ENCODE measurements around the gene VSX2.

Gene VSX2

DNA sequence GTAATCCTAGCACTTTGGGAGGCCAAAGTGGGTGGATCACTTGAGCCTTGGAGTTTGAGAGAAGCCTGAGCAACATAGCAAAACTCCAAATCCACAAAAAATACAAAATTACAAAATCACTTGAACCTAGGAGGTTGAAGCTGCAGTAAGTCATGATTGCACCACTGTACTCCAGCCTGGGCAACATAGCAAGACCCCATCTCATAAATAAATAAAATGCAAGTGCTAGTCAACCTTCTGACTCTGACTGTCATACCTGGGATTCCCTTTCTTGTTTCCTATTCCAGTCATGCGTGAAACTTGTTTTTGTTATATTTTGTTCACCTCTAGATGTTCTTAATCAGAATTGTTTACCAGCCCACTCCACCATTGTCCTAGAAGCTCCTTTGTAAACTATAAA, 32.1 kb downstream of the VSX2 start:
- no peak overlapping the region for H3K4me3 ChIP-seq (ENCODE audit: insufficient read depth, low read depth, low read length)
- peaks cover 6% of the 10 kb centered on the region for H3K4me1 ChIP-seq (ENCODE audit: control insufficient read depth, insufficient read depth, low read length)
- WGBS, 2 experiments, result 88 to 100% methylated on average over 1 of the region's 1 CpG
- H3K36me3 ChIP-seq (ENCODE audit: control insufficient read depth, insufficient read depth, low read length), result no peaks in the 10 kb centered on the region
- no peaks in the 10 kb centered on the region for H3K27me3 ChIP-seq (ENCODE audit: control insufficient read depth, insufficient read depth, low read length, poor library complexity, severe bottlenecking)
- H3K27ac ChIP-seq (ENCODE audit: insufficient read depth, low read depth, low read length, poor library complexity, severe bottlenecking), result no peak overlapping the region
- no peaks in the 10 kb centered on the region for H3K9me3 ChIP-seq (ENCODE audit: control insufficient read depth, low read length)

DNA sequence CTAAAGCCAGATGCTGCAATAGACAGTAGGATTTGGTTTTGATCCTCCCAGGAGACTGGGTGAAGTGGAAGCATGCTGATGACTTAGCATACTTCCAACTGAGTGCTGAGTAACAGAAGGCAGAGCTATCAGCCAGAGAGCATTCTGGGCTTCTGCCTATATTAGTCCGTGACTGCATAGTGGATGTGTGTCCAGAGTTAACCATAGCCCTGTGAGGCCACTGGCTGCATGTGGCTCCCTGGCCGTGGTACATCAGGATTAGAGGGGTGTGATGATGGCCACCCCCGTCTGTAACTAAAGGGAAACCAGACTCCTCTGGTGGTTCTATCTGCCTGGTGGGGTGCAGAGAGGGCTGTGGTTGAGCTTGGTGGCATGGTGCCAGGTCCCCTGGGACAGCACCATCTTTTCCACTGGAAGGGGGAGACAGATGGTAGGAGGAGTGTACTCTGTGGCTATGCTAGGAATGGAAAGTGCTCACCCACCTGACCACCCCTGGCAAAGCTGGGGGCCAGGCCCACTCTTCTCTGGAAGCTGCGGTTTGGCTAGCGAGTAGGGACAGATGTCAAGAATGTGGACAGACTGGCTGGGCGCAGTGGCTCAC, 36.1 kb downstream of the VSX2 start:
- H3K4me3 ChIP-seq (ENCODE audit: insufficient read depth, low read depth, low read length), result no peak overlapping the region
- no peaks in the 10 kb centered on the region for H3K27me3 ChIP-seq (ENCODE audit: control insufficient read depth, insufficient read depth, low read length, poor library complexity, severe bottlenecking)
- peaks cover 2% of the 10 kb centered on the region for H3K9me3 ChIP-seq (ENCODE audit: control insufficient read depth, low read length)
- H3K27ac ChIP-seq (ENCODE audit: insufficient read depth, low read depth, low read length, poor library complexity, severe bottlenecking), result no peak overlapping the region
- no peaks in the 10 kb centered on the region for H3K4me1 ChIP-seq (ENCODE audit: control insufficient read depth, insufficient read depth, low read length)
- H3K36me3 ChIP-seq (ENCODE audit: control insufficient read depth, insufficient read depth, low read length), result no peaks in the 10 kb centered on the region
- WGBS, 2 experiments, result 92 to 93% methylated on average over 6 of the region's 6 CpGs

GRCh38 chr14:74278080-74278479, 38.8 kb downstream of the VSX2 start:
- no peaks in the 10 kb centered on the region for H3K27me3 ChIP-seq (ENCODE audit: control insufficient read depth, insufficient read depth, low read length, poor library complexity, severe bottlenecking)
- WGBS, 2 experiments, result 86 to 94% methylated on average over 2 of the region's 2 CpGs
- H3K27ac ChIP-seq (ENCODE audit: insufficient read depth, low read depth, low read length, poor library complexity, severe bottlenecking), result no peak overlapping the region
- no peaks in the 10 kb centered on the region for H3K4me1 ChIP-seq (ENCODE audit: control insufficient read depth, insufficient read depth, low read length)
- peaks cover 2% of the 10 kb centered on the region for H3K36me3 ChIP-seq (ENCODE audit: control insufficient read depth, insufficient read depth, low read length)
- H3K9me3 ChIP-seq (ENCODE audit: control insufficient read depth, low read length), result peaks cover 2% of the 10 kb centered on the region
- no peak overlapping the region for H3K4me3 ChIP-seq (ENCODE audit: insufficient read depth, low read depth, low read length)

DNA sequence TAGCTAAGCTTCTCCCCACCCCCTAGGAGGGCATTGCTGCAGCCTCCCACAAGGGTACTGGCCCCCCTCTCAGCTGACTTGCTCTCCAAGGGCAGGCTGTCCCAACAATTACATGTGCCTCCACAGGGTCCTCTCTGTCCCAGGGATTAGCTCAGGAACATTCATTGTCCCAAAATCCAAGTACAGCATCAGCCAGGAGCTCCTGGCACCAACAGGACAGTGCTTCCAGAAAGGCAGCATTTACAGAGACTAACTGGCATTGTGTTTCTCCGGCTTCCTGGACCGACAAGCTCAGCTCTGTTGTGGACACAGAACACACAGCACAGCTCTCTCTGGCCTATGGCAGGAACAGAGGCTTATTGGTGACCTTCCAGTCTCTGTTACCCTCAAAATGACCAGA, 41.8 kb downstream of the VSX2 start:
- Histone ChIP-seq H3K9me3 (ENCODE audit: control insufficient read depth, low read length) (peaks cover 2% of the 10 kb centered on the region), H3K4me1 (ENCODE audit: control insufficient read depth, insufficient read depth, low read length) (no peaks in the 10 kb centered on the region), H3K4me3 (ENCODE audit: insufficient read depth, low read depth, low read length) (no peak overlapping the region), H3K36me3 (ENCODE audit: control insufficient read depth, insufficient read depth, low read length) (peaks cover 15% of the 10 kb centered on the region), H3K27ac (ENCODE audit: insufficient read depth, low read depth, low read length, poor library complexity, severe bottlenecking) (no peak overlapping the region), H3K27me3 (ENCODE audit: control insufficient read depth, insufficient read depth, low read length, poor library complexity, severe bottlenecking) (no peaks in the 10 kb centered on the region)
- 91 to 97% methylated on average over 2 of the region's 2 CpGs for WGBS, 2 experiments

DNA sequence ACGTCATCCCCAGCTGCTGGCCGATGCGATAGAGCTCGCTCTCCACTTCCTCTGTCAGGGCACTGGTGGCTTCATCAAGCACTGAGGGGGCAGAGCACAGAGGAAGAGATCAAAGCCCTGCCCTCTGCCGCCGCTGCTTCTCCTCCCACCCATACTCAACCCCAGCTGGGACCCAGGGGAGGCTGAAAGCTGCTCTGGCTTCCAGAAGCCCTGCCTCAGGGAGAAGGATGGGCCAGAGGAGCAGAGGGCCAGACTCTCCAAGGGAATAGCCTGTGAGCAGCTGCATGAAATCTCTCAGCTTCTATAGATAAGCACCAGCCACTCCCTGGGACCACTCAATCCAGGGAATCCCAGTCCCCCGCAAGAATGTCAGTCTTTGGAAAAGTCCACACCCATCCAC, 47.5 kb downstream of the VSX2 start:
- 93 to 95% methylated on average over 7 of the region's 7 CpGs for WGBS, 2 experiments
- Histone ChIP-seq H3K27me3 (ENCODE audit: control insufficient read depth, insufficient read depth, low read length, poor library complexity, severe bottlenecking) (no peaks in the 10 kb centered on the region), H3K4me1 (ENCODE audit: control insufficient read depth, insufficient read depth, low read length) (no peaks in the 10 kb centered on the region), H3K36me3 (ENCODE audit: control insufficient read depth, insufficient read depth, low read length) (peaks cover 53% of the 10 kb centered on the region), H3K27ac (ENCODE audit: insufficient read depth, low read depth, low read length, poor library complexity, severe bottlenecking) (no peak overlapping the region), H3K9me3 (ENCODE audit: control insufficient read depth, low read length) (no peaks in the 10 kb centered on the region), H3K4me3 (ENCODE audit: insufficient read depth, low read depth, low read length) (no peak overlapping the region)

- 89 to 91% methylated on average over 5 of the region's 5 CpGs for WGBS, 2 experiments
- Histone ChIP-seq H3K36me3 (ENCODE audit: control insufficient read depth, insufficient read depth, low read length) (peaks cover 60% of the 10 kb centered on the region), H3K4me3 (ENCODE audit: insufficient read depth, low read depth, low read length) (no peak overlapping the region), H3K27me3 (ENCODE audit: control insufficient read depth, insufficient read depth, low read length, poor library complexity, severe bottlenecking) (no peaks in the 10 kb centered on the region), H3K4me1 (ENCODE audit: control insufficient read depth, insufficient read depth, low read length) (no peaks in the 10 kb centered on the region), H3K27ac (ENCODE audit: insufficient read depth, low read depth, low read length, poor library complexity, severe bottlenecking) (no peak overlapping the region), H3K9me3 (ENCODE audit: control insufficient read depth, low read length) (no peaks in the 10 kb centered on the region)
Observed at GRCh38 chr14:74289801-74290200, 50.6 kb downstream of the VSX2 start.

- Histone ChIP-seq H3K27me3 (ENCODE audit: control insufficient read depth, insufficient read depth, low read length, poor library complexity, severe bottlenecking) (no peaks in the 10 kb centered on the region), H3K9me3 (ENCODE audit: control insufficient read depth, low read length) (no peaks in the 10 kb centered on the region), H3K36me3 (ENCODE audit: control insufficient read depth, insufficient read depth, low read length) (peaks cover 58% of the 10 kb centered on the region), H3K4me1 (ENCODE audit: control insufficient read depth, insufficient read depth, low read length) (no peaks in the 10 kb centered on the region), H3K4me3 (ENCODE audit: insufficient read depth, low read depth, low read length) (no peak overlapping the region), H3K27ac (ENCODE audit: insufficient read depth, low read depth, low read length, poor library complexity, severe bottlenecking) (no peak overlapping the region)
- whole genome bisulfite sequencing, 2 experiments, result 76 to 77% methylated on average over 7 of the region's 7 CpGs
Observed at GRCh38 chr14:74290415-74290814, 51.2 kb downstream of the VSX2 start.

DNA sequence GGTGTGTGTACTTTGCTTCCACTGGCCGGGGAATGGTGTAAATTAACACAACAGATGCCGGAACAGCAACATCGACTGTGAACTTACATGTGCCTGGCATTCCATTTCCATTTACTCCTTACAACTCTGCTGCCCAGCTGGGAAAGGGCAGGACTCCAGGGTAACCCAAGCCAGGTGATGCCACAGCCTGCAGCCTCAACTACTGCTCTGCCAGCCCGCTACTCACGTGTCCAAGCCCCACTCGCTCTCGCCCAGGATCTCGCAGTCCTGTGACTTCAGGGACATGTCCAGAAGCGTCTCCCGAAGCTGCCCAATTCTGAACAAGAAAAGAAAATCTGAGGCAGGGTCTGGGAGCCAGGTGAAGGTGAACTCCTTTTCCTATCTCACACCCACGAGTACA, 52.8 kb downstream of the VSX2 start:
- peaks cover 52% of the 10 kb centered on the region for H3K36me3 ChIP-seq (ENCODE audit: control insufficient read depth, insufficient read depth, low read length)
- H3K27me3 ChIP-seq (ENCODE audit: control insufficient read depth, insufficient read depth, low read length, poor library complexity, severe bottlenecking), result no peaks in the 10 kb centered on the region
- no peak overlapping the region for H3K27ac ChIP-seq (ENCODE audit: insufficient read depth, low read depth, low read length, poor library complexity, severe bottlenecking)

GRCh38 chr14:74293606-74294005, 54.4 kb downstream of the VSX2 start:
- WGBS, 2 experiments, result 96 to 100% methylated on average over 2 of the region's 2 CpGs
- no peaks in the 10 kb centered on the region for H3K4me1 ChIP-seq (ENCODE audit: control insufficient read depth, insufficient read depth, low read length)
- H3K36me3 ChIP-seq (ENCODE audit: control insufficient read depth, insufficient read depth, low read length), result peaks cover 38% of the 10 kb centered on the region
- no peak overlapping the region for H3K4me3 ChIP-seq (ENCODE audit: insufficient read depth, low read depth, low read length)
- H3K27ac ChIP-seq (ENCODE audit: insufficient read depth, low read depth, low read length, poor library complexity, severe bottlenecking), result no peak overlapping the region
- H3K9me3 ChIP-seq (ENCODE audit: control insufficient read depth, low read length), result no peaks in the 10 kb centered on the region
- no peaks in the 10 kb centered on the region for H3K27me3 ChIP-seq (ENCODE audit: control insufficient read depth, insufficient read depth, low read length, poor library complexity, severe bottlenecking)

More for the DNA sequence above, 52.8 kb downstream of the VSX2 start:
- H3K9me3 ChIP-seq (ENCODE audit: control insufficient read depth, low read length), result no peaks in the 10 kb centered on the region
- 90 to 91% methylated on average over 11 of the region's 11 CpGs for WGBS, 2 experiments
- no peak overlapping the region for H3K4me3 ChIP-seq (ENCODE audit: insufficient read depth, low read depth, low read length)
- H3K4me1 ChIP-seq (ENCODE audit: control insufficient read depth, insufficient read depth, low read length), result no peaks in the 10 kb centered on the region

- no peaks in the 10 kb centered on the region for H3K27me3 ChIP-seq (ENCODE audit: control insufficient read depth, insufficient read depth, low read length, poor library complexity, severe bottlenecking)
- H3K4me3 ChIP-seq (ENCODE audit: insufficient read depth, low read depth, low read length), result no peak overlapping the region
- H3K27ac ChIP-seq (ENCODE audit: insufficient read depth, low read depth, low read length, poor library complexity, severe bottlenecking), result no peak overlapping the region
- no peaks in the 10 kb centered on the region for H3K9me3 ChIP-seq (ENCODE audit: control insufficient read depth, low read length)
- H3K36me3 ChIP-seq (ENCODE audit: control insufficient read depth, insufficient read depth, low read length), result peaks cover 37% of the 10 kb centered on the region
- H3K4me1 ChIP-seq (ENCODE audit: control insufficient read depth, insufficient read depth, low read length), result peaks cover 9% of the 10 kb centered on the region
- 95 to 96% methylated on average over 9 of the region's 9 CpGs for WGBS, 2 experiments
Observed at GRCh38 chr14:74296037-74296467, 56.8 kb downstream of the VSX2 start.

DNA sequence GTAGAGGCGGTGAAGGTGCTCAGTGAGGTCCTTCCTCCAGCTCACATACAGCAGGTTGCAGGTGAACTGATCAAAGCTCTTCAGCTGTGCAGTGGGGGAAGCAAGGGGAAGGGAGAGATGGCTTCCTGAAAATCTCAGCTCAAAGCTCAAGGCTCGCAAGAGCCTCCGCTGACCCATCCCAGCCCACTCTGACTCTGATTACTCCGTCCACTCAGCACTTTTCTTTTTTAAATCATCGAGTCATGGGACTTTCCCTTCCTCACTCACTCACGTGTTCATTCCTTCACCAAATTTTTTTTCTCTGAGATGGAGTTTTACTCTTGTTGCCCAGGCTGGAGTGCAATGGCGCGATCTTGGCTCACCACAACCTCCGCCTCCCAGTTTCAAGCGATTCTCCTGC, 58.7 kb downstream of the VSX2 start:
- Histone ChIP-seq H3K4me3 (ENCODE audit: insufficient read depth, low read depth, low read length) (no peak overlapping the region), H3K9me3 (ENCODE audit: control insufficient read depth, low read length) (no peaks in the 10 kb centered on the region), H3K36me3 (ENCODE audit: control insufficient read depth, insufficient read depth, low read length) (peaks cover 21% of the 10 kb centered on the region), H3K27ac (ENCODE audit: insufficient read depth, low read depth, low read length, poor library complexity, severe bottlenecking) (no peak overlapping the region), H3K4me1 (ENCODE audit: control insufficient read depth, insufficient read depth, low read length) (peaks cover 9% of the 10 kb centered on the region), H3K27me3 (ENCODE audit: control insufficient read depth, insufficient read depth, low read length, poor library complexity, severe bottlenecking) (no peaks in the 10 kb centered on the region)
- WGBS, 2 experiments, result 94% methylated on average over 10 of the region's 10 CpGs
